Muscle of leg (tissue), 11 donors: Measurements from ENCODE around the gene TANGO6. TPM values are rescaled to one million over a fixed set of nuclear protein-coding genes. Genes with fewer than 3 reads are reported as not detected.
A peak's percentile ranks its signal among the peaks of the same experiment; 100 is the strongest.

Experiments
- DNase-seq: peaks from one replicate; pipeline ENCODE4 v3.0.0; 2013
- H3K27ac ChIP-seq: one replicate; pipeline ENCODE4 v1.5.1; 2013; ENCODE audit warnings: mild to moderate bottlenecking, low read length, control low read depth
- H3K27me3 ChIP-seq: one replicate; pipeline ENCODE4 v1.6.1; 2013; ENCODE audit warnings: low read length; ENCODE audit not compliant: control insufficient read depth, insufficient read depth
- H3K36me3 ChIP-seq: one replicate; pipeline ENCODE4 v1.6.1; 2013; ENCODE audit warnings: low read length; ENCODE audit not compliant: control insufficient read depth, insufficient read depth
- H3K4me1 ChIP-seq: one replicate; pipeline ENCODE4 v1.6.1; 2013; ENCODE audit warnings: low read length; ENCODE audit not compliant: control insufficient read depth, insufficient read depth
- H3K4me3 ChIP-seq: one replicate; pipeline ENCODE4 v1.5.1; 2013; ENCODE audit warnings: low read length, control low read depth
- H3K9me3 ChIP-seq: replicated peaks from 2 replicates; pipeline ENCODE4 v1.6.1; 2013; ENCODE audit warnings: low read depth, low read length; ENCODE audit not compliant: control insufficient read depth
- WGBS: methylation state at CpG from one replicate; pipeline ENCODE4 v1.1.5; 2013; ENCODE audit warnings: missing lambda C conversion rate; ENCODE audit not compliant: insufficient coverage; 5-methylcytosine and 5-hydroxymethylcytosine counted together
- polyA plus RNA-seq, 8 donors: library from polyadenylated mRNA; unstranded; fragments of 120-200 nt; gene quantifications; one replicate each; pipeline versions ENCODE4 v1.2.1 to v1.2.3, GENCODE V29; 2013; ENCODE audit warnings: inconsistent platforms in 1 of 8, low replicate concordance in 1 of 8; ENCODE audit not compliant: insufficient read length in 8 of 8, insufficient read depth in 1 of 8
- total RNA-seq: library from RNA; stranded (reverse); fragments of 120-200 nt; gene quantifications from one replicate; pipeline ENCODE4 v1.2.4, GENCODE V29; 2013

TANGO6 gene
- total and polyA plus RNA-seq, 9 donors = 4.3 to 9.7 (median 5.4) TPM

DNA sequence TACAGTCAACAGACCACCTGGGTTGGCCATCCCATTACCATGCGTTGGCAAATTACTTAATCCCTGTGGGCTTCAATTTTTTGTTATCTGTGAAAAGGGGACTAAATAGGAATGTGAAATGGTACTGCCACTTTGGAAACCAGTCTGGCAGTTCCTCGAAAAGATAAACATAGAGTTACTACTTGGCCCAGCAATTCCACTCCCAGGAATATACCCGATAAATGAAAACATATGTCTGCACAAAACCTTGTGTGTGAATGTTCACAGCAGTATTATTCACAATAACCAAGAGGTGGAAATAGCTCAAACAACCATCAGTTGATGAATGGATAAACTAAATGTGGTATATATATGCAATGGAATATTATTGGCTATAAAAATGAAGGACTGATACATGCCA, 87.9 kb downstream of the TANGO6 start:
- Histone ChIP-seq H3K36me3 (peaks cover 8% of the 10 kb centered on the region), H3K4me3 (no peak overlapping the region), H3K27me3 (no peaks in the 10 kb centered on the region), H3K4me1 (no peaks in the 10 kb centered on the region), H3K9me3 (no peaks in the 10 kb centered on the region), H3K27ac (no peak overlapping the region)
- WGBS = 100% methylated on average over 1 of the region's 3 CpGs
- no peak for DNase-seq

- no peak overlapping the region for H3K27ac ChIP-seq
- H3K4me3 ChIP-seq = no peak overlapping the region
- H3K9me3 ChIP-seq = no peaks in the 10 kb centered on the region
- DNase-seq = no peak
- H3K36me3 ChIP-seq = peaks cover 2% of the 10 kb centered on the region
- H3K4me1 ChIP-seq = no peaks in the 10 kb centered on the region
- 87% methylated on average over 3 of the region's 3 CpGs for WGBS
- no peaks in the 10 kb centered on the region for H3K27me3 ChIP-seq
Observed at GRCh38 chr16:68934402-68934801, 91.1 kb downstream of the TANGO6 start.

- no peak for DNase-seq
- no peak overlapping the region for H3K4me3 ChIP-seq
- peaks cover 2% of the 10 kb centered on the region for H3K36me3 ChIP-seq
- no peaks in the 10 kb centered on the region for H3K27me3 ChIP-seq
- no peaks in the 10 kb centered on the region for H3K9me3 ChIP-seq
- H3K4me1 ChIP-seq = no peaks in the 10 kb centered on the region
- H3K27ac ChIP-seq = no peak overlapping the region
Observed at GRCh38 chr16:68935008-68935407, 91.7 kb downstream of the TANGO6 start.

GRCh38 chr16:68936736-68937631, 93.7 kb downstream of the TANGO6 start:
- H3K27me3 ChIP-seq = no peaks in the 10 kb centered on the region
- peak; percentile 25 for DNase-seq
- no peaks in the 10 kb centered on the region for H3K9me3 ChIP-seq
- WGBS = no CpG with 5 or more reads among the region's 2 CpGs
- no peak overlapping the region for H3K4me3 ChIP-seq
- peaks cover 2% of the 10 kb centered on the region for H3K36me3 ChIP-seq
- no peak overlapping the region for H3K27ac ChIP-seq
- H3K4me1 ChIP-seq = no peaks in the 10 kb centered on the region

- H3K27me3 ChIP-seq = no peaks in the 10 kb centered on the region
- no peak for DNase-seq
Observed at GRCh38 chr16:68939692-68940320, 96.5 kb downstream of the TANGO6 start.

GRCh38 chr16:68940816-68941215, 97.5 kb downstream of the TANGO6 start:
- WGBS = no CpG with 5 or more reads among the region's 2 CpGs
- DNase-seq = no peak
- H3K4me1 ChIP-seq = no peaks in the 10 kb centered on the region
- H3K27ac ChIP-seq = no peak overlapping the region
- H3K9me3 ChIP-seq = peaks cover 10% of the 10 kb centered on the region
- no peaks in the 10 kb centered on the region for H3K27me3 ChIP-seq
- no peak overlapping the region for H3K4me3 ChIP-seq
- H3K36me3 ChIP-seq = peaks cover 5% of the 10 kb centered on the region

More at GRCh38 chr16:68939692-68940320, 96.5 kb downstream of the TANGO6 start:
- Histone ChIP-seq H3K4me3 (no peak overlapping the region), H3K36me3 (peaks cover 5% of the 10 kb centered on the region), H3K9me3 (peaks cover 6% of the 10 kb centered on the region), H3K27ac (no peak overlapping the region), H3K4me1 (no peaks in the 10 kb centered on the region)
- 83% methylated on average over 2 of the region's 3 CpGs for WGBS

GRCh38 chr16:68943961-68944360, 100.6 kb downstream of the TANGO6 start:
- H3K4me3 ChIP-seq = no peak overlapping the region
- H3K27me3 ChIP-seq = no peaks in the 10 kb centered on the region
- no peak overlapping the region for H3K27ac ChIP-seq
- no CpG with 5 or more reads among the region's 1 CpG for WGBS
- no peaks in the 10 kb centered on the region for H3K4me1 ChIP-seq
- peaks cover 5% of the 10 kb centered on the region for H3K36me3 ChIP-seq
- peaks cover 10% of the 10 kb centered on the region for H3K9me3 ChIP-seq
- no peak for DNase-seq

- Histone ChIP-seq H3K36me3 (peaks cover 5% of the 10 kb centered on the region), H3K4me3 (no peak overlapping the region), H3K4me1 (no peaks in the 10 kb centered on the region), H3K27ac (no peak overlapping the region), H3K9me3 (peaks cover 10% of the 10 kb centered on the region), H3K27me3 (no peaks in the 10 kb centered on the region)
- WGBS = no CpG with 5 or more reads among the region's 1 CpG
- DNase-seq = no peak
Observed at GRCh38 chr16:68948230-68948910, 105.0 kb downstream of the TANGO6 start.

DNA sequence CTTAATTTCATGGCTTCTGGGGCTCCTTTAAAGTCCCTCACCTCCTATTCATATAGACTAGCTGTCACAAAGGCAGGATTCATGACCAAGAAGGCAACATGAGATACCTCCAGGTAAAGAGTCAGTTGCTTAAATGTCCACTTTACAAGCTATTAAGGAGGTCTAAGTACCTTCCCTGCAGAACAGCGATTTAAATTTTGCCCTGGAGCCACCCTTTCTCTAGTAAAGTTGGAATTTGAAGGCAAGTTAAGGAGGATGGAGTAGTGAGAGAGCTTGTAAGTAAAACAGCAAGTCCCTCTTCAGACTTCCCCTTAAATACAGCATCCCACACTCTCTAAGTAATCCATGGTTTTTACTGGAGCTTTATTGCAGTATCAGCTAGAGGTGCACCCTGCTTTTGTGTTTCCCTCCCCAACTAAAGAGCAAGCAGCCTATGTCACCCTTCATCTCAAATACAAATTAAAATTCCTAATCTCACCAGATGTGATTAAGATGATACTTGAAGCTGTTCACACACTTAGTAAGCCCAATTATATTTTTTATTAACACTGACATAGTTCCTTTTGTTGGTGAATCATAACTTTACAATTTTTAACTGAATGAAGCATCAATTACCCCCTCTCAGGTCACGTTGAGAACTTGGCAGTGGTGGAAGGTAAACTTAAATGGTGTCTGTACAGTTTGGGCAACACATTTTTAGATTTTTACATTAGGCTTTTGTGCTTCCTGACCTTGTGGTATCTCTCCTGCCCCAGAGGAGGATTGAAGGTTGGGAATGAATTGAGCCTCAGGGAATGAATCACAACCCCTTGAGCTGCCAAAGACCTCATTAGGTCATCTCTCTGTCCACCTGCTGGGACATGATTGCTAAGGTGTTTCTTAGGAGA, 108.9 kb downstream of the TANGO6 start:
- no peak for DNase-seq
- no CpG with 5 or more reads among the region's 2 CpGs for WGBS

More for the DNA sequence above, 108.9 kb downstream of the TANGO6 start:
- no peak overlapping the region for H3K27ac ChIP-seq
- no peak overlapping the region for H3K4me3 ChIP-seq
- no peaks in the 10 kb centered on the region for H3K9me3 ChIP-seq
- H3K4me1 ChIP-seq = no peaks in the 10 kb centered on the region
- no peaks in the 10 kb centered on the region for H3K27me3 ChIP-seq
- H3K36me3 ChIP-seq = no peaks in the 10 kb centered on the region
